GM03348 (cell line): ENCODE measurements around the gene PABPC5.

ENCODE experiments used
- DNase-seq: peaks from one replicate; pipeline ENCODE4 v3.0.0; 2012; ENCODE audit warnings: low spot score

The PABPC5 gene

GRCh38 chrX:91434351-91435168, at the start of gene PABPC5:
TSS of gene PABPC5 (plus strand) at chrX:91434839. CDS start at chrX:91435578, 739 bp downstream.
- DNase-seq: peak; percentile 88

GRCh38 chrX:91389026-91389425, 45.6 kb upstream of the PABPC5 start:
- no peak for DNase-seq

- peak; percentile 27 for DNase-seq
These were observed 19.9 kb upstream of the PABPC5 start for GRCh38 chrX:91414713-91415112.

- DNase-seq: peak; percentile 5
These were observed 756 bp downstream of the PABPC5 start for GRCh38 chrX:91435395-91435794.
